ENCODE results near the gene KIAA1217. TPM values are rescaled to one million over a fixed set of nuclear protein-coding genes. Genes with fewer than 3 reads are reported as not detected.

The KIAA1217 gene
- polyA plus RNA-seq, 1 of the 3 experiments (the other 2 are of a cell fraction) = 7.2 TPM

GRCh38 chr10:24206926-24207325, 2.0 kb upstream of the KIAA1217 start:
- no peak overlapping the region for H3K9ac ChIP-seq
- ChIA-PET CTCF (interaction anchor here (0.7 to 2.0 kb wide), 3 partner anchors 10 to 213 kb away, joined by 3 to 11 read pairs (median 7); no protein-coding TSS in a partner anchor), POLR2A (no interaction called here)
- no peaks in the 10 kb centered on the region for H3K36me3 ChIP-seq (replicated peaks in 1 of 2; ENCODE audit: control insufficient read depth in 1 of 2, insufficient read depth in 2 of 2, low read length in 1 of 2)
- no peaks in the 10 kb centered on the region for H3K9me2 ChIP-seq
- peaks cover 12% of the 10 kb centered on the region for H3F3A ChIP-seq (replicated peaks; ENCODE audit: insufficient read depth)
- H3K27me3 ChIP-seq (ENCODE audit: insufficient read depth) = no peaks in the 10 kb centered on the region
- WGBS (ENCODE audit: low lambda C conversion rate) = 89% methylated on average over 2 of the region's 3 CpGs
- H3K4me2 ChIP-seq = no peak overlapping the region
- H3K4me1 ChIP-seq (ENCODE audit: control insufficient read depth in 1 of 2, insufficient read depth in 2 of 2, low read depth in 1 of 2, low read length in 1 of 2) = peaks cover 27 to 37% of the 10 kb centered on the region in 2 experiments
- no peak overlapping the region for H2AFZ ChIP-seq (ENCODE audit: low read depth)
- no peaks in the 10 kb centered on the region for H4K20me1 ChIP-seq (ENCODE audit: insufficient read depth)
- TF ChIP-seq PBX3 (IDR thresholded peaks at IDR 0.05) (no peak), TAF1 (IDR thresholded peaks at IDR 0.05; ENCODE audit: borderline replicate concordance, low read depth, low read length) (no peak), RFX5 (IDR thresholded peaks at IDR 0.05; ENCODE audit: low read length) (no peak), FOSL2 (IDR thresholded peaks at IDR 0.05; ENCODE audit: borderline replicate concordance, low read depth) (no peak), MXI1 (IDR thresholded peaks at IDR 0.05; ENCODE audit: low read depth, low read length) (no peak), NRF1 (IDR thresholded peaks at IDR 0.05; ENCODE audit: low read depth, low read length) (no peak), REST (IDR thresholded peaks at IDR 0.05; ENCODE audit: low read depth, low read length) (no peak), SIN3A (IDR thresholded peaks at IDR 0.05; ENCODE audit: borderline replicate concordance, low read depth, low read length) (no peak), GATA2 (CRISPR knock-in tag; IDR thresholded peaks at IDR 0.05) (no peak), CHD2 (IDR thresholded peaks at IDR 0.05; ENCODE audit: low read length, partially characterized antibody) (no peak), FOXM1 (IDR thresholded peaks at IDR 0.05; ENCODE audit: low read depth) (no peak), YY1 (IDR thresholded peaks at IDR 0.05; ENCODE audit: low read depth) (no peak), RCOR1 (IDR thresholded peaks at IDR 0.05; ENCODE audit: low read length) (no peak)
- TF ChIP-seq, protein P1, sequence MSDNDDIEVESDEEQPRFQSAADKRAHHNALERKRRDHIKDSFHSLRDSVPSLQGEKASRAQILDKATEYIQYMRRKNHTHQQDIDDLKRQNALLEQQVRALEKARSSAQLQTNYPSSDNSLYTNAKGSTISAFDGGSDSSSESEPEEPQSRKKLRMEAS (IDR thresholded peaks at IDR 0.05; ENCODE audit: low read depth) = no peak
- no peaks in the 10 kb centered on the region for H3K79me2 ChIP-seq (ENCODE audit: insufficient read depth)
- peak; percentile 37 for DNase-seq
- no peak overlapping the region for H3K4me3 ChIP-seq (ENCODE audit: low read depth in 2 of 2, low read length in 1 of 2)
- H3K9me3 ChIP-seq = no peaks in the 10 kb centered on the region
- H3K27ac ChIP-seq (ENCODE audit: low read depth in 2 of 2, low read length in 1 of 2) = no peak overlapping the region
